Measurements from ENCODE around the gene MAP2K5.
"Not testable (repeated sequence)": the region's sequence is repeated elsewhere in the genome, so short reads cannot be mapped to it uniquely, and the experiment has no call there.

The MAP2K5 gene

DNA sequence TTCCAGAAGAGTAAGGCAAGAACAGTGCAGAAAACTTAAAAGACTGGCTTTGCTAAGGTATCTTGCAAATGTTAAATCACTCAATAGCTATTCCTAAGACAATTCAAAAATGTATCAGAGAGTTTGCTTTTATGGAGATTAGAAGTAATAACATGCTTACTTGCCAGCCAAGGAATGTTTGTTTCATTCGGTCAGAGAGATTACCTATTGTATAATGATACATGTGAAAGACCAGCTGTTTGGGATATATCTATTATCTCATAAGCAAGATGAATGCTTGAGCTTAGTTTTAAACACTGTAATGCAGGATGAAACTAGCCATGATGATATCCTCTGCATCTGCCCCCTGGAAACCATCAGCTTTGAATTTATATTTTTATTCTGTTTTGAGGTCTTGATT is 70.7 kb downstream of the MAP2K5 start:
- H3K4me3 ChIP-seq (ENCODE audit: low read length): no peak overlapping the region
- H3K27ac ChIP-seq (ENCODE audit: low read length): no peak overlapping the region
- no peaks in the 10 kb centered on the region for H3K36me3 ChIP-seq (replicated peaks; ENCODE audit: insufficient read depth, low read length)
- H2AFZ ChIP-seq (ENCODE audit: low read length): no peak overlapping the region
- no peaks in the 10 kb centered on the region for H3K9me2 ChIP-seq (replicated peaks; ENCODE audit: insufficient read depth, low read length)
- H3K27me3 ChIP-seq (replicated peaks; ENCODE audit: insufficient read depth, low read length): no peaks in the 10 kb centered on the region
- H3K4me1 ChIP-seq (ENCODE audit: low read length): no peaks in the 10 kb centered on the region
- no peaks in the 10 kb centered on the region for H3K79me2 ChIP-seq (ENCODE audit: low read length)
- H3K9me3 ChIP-seq (replicated peaks; ENCODE audit: insufficient read depth, low read length): no peaks in the 10 kb centered on the region
- no peaks in the 10 kb centered on the region for H4K20me1 ChIP-seq (ENCODE audit: insufficient read depth, low read length)
- no peak overlapping the region for H3K9ac ChIP-seq (ENCODE audit: low read length)
- TF ChIP-seq EZH2phosphoT487 (IDR thresholded peaks at IDR 0.05; ENCODE audit: low read length): no peak
- no peak for TF ChIP-seq EZH2 (optimal IDR thresholded peaks at IDR 0.05; ENCODE audit: low read depth, low read length)
- TF ChIP-seq, protein P1, sequence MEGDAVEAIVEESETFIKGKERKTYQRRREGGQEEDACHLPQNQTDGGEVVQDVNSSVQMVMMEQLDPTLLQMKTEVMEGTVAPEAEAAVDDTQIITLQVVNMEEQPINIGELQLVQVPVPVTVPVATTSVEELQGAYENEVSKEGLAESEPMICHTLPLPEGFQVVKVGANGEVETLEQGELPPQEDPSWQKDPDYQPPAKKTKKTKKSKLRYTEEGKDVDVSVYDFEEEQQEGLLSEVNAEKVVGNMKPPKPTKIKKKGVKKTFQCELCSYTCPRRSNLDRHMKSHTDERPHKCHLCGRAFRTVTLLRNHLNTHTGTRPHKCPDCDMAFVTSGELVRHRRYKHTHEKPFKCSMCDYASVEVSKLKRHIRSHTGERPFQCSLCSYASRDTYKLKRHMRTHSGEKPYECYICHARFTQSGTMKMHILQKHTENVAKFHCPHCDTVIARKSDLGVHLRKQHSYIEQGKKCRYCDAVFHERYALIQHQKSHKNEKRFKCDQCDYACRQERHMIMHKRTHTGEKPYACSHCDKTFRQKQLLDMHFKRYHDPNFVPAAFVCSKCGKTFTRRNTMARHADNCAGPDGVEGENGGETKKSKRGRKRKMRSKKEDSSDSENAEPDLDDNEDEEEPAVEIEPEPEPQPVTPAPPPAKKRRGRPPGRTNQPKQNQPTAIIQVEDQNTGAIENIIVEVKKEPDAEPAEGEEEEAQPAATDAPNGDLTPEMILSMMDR (IDR thresholded peaks at IDR 0.05; ENCODE audit: low read length): no peak
- no peak overlapping the region for H3K4me2 ChIP-seq (ENCODE audit: low read depth, low read length)
- DNase-seq: no peak
- no peaks in the 10 kb centered on the region for H3F3A ChIP-seq (ENCODE audit: insufficient read depth, low read length)

GRCh38 chr15:67613708-67614107 is 71.2 kb downstream of the MAP2K5 start:
- Histone ChIP-seq H3K9me2 (replicated peaks; ENCODE audit: insufficient read depth, low read length) (no peaks in the 10 kb centered on the region), H3K36me3 (replicated peaks; ENCODE audit: insufficient read depth, low read length) (no peaks in the 10 kb centered on the region), H3K79me2 (ENCODE audit: low read length) (no peaks in the 10 kb centered on the region), H3K4me1 (ENCODE audit: low read length) (no peaks in the 10 kb centered on the region), H3K9me3 (replicated peaks; ENCODE audit: insufficient read depth, low read length) (no peaks in the 10 kb centered on the region), H4K20me1 (ENCODE audit: insufficient read depth, low read length) (no peaks in the 10 kb centered on the region), H3K27ac (ENCODE audit: low read length) (no peak overlapping the region), H3K9ac (ENCODE audit: low read length) (no peak overlapping the region), H3K4me2 (ENCODE audit: low read depth, low read length) (no peak overlapping the region), H3K4me3 (ENCODE audit: low read length) (no peak overlapping the region), H2AFZ (ENCODE audit: low read length) (no peak overlapping the region), H3F3A (ENCODE audit: insufficient read depth, low read length) (no peaks in the 10 kb centered on the region), H3K27me3 (replicated peaks; ENCODE audit: insufficient read depth, low read length) (no peaks in the 10 kb centered on the region)
- TF ChIP-seq, protein P1 (IDR thresholded peaks at IDR 0.05; ENCODE audit: low read length): no peak
- no peak for TF ChIP-seq EZH2phosphoT487 (IDR thresholded peaks at IDR 0.05; ENCODE audit: low read length)
- TF ChIP-seq EZH2 (optimal IDR thresholded peaks at IDR 0.05; ENCODE audit: low read depth, low read length): no peak
- no peak for DNase-seq

- H3K4me2 ChIP-seq (ENCODE audit: low read depth, low read length); H3K9me3 ChIP-seq (replicated peaks; ENCODE audit: insufficient read depth, low read length); H3K79me2 ChIP-seq (ENCODE audit: low read length); H3K27me3 ChIP-seq (replicated peaks; ENCODE audit: insufficient read depth, low read length); H3K36me3 ChIP-seq (replicated peaks; ENCODE audit: insufficient read depth, low read length); H3F3A ChIP-seq (ENCODE audit: insufficient read depth, low read length); H3K9ac ChIP-seq (ENCODE audit: low read length); H3K27ac ChIP-seq (ENCODE audit: low read length); DNase-seq; H3K4me1 ChIP-seq (ENCODE audit: low read length); H2AFZ ChIP-seq (ENCODE audit: low read length); H4K20me1 ChIP-seq (ENCODE audit: insufficient read depth, low read length); H3K9me2 ChIP-seq (replicated peaks; ENCODE audit: insufficient read depth, low read length); H3K4me3 ChIP-seq (ENCODE audit: low read length): not testable (repeated sequence)
These were observed 72.6 kb downstream of the MAP2K5 start for GRCh38 chr15:67615131-67615534.

- H3K4me2 ChIP-seq (ENCODE audit: low read depth, low read length): no peak overlapping the region
- H3K9me2 ChIP-seq (replicated peaks; ENCODE audit: insufficient read depth, low read length): no peaks in the 10 kb centered on the region
- H3K27me3 ChIP-seq (replicated peaks; ENCODE audit: insufficient read depth, low read length): no peaks in the 10 kb centered on the region
- H4K20me1 ChIP-seq (ENCODE audit: insufficient read depth, low read length): no peaks in the 10 kb centered on the region
- H3K9me3 ChIP-seq (replicated peaks; ENCODE audit: insufficient read depth, low read length): no peaks in the 10 kb centered on the region
- H2AFZ ChIP-seq (ENCODE audit: low read length): no peak overlapping the region
- TF ChIP-seq EZH2phosphoT487 (IDR thresholded peaks at IDR 0.05; ENCODE audit: low read length) (no peak), EZH2 (optimal IDR thresholded peaks at IDR 0.05; ENCODE audit: low read depth, low read length) (no peak)
- TF ChIP-seq, protein P1 (IDR thresholded peaks at IDR 0.05; ENCODE audit: low read length): no peak
- no peaks in the 10 kb centered on the region for H3K79me2 ChIP-seq (ENCODE audit: low read length)
- H3F3A ChIP-seq (ENCODE audit: insufficient read depth, low read length): no peaks in the 10 kb centered on the region
- no peak overlapping the region for H3K27ac ChIP-seq (ENCODE audit: low read length)
- no peaks in the 10 kb centered on the region for H3K36me3 ChIP-seq (replicated peaks; ENCODE audit: insufficient read depth, low read length)
- H3K4me3 ChIP-seq (ENCODE audit: low read length): no peak overlapping the region
- no peaks in the 10 kb centered on the region for H3K4me1 ChIP-seq (ENCODE audit: low read length)
- no peak overlapping the region for H3K9ac ChIP-seq (ENCODE audit: low read length)
- no peak for DNase-seq
These were observed 75.8 kb downstream of the MAP2K5 start for GRCh38 chr15:67618297-67618696.

Data from MM.1S (cell line).